ENCODE measurements around the gene WDR37.
"Not testable (repeated sequence)": the region's sequence is repeated elsewhere in the genome, so short reads cannot be mapped to it uniquely, and the experiment has no call there.

Gene WDR37

GRCh38 chr10:1101946-1102345 lies 45.8 kb downstream of the WDR37 start:
- in situ Hi-C loops (cut with MboI; ENCODE audit: low sequenced_read_pairs), result no loop called here

GRCh38 chr10:1102416-1102815 lies 46.2 kb downstream of the WDR37 start:
- in situ Hi-C loops (cut with MboI; ENCODE audit: low sequenced_read_pairs), result no loop called here

- in situ Hi-C loops (cut with MboI; ENCODE audit: low sequenced_read_pairs), result no loop called here
Observed at GRCh38 chr10:1102831-1103230, 46.6 kb downstream of the WDR37 start.

GRCh38 chr10:1103551-1103950 lies 47.4 kb downstream of the WDR37 start:
- in situ Hi-C loops (cut with MboI; ENCODE audit: low sequenced_read_pairs), result no loop called here

GRCh38 chr10:1104971-1105370 lies 48.8 kb downstream of the WDR37 start:
- in situ Hi-C loops (cut with MboI; ENCODE audit: low sequenced_read_pairs), result no loop called here

GRCh38 chr10:1107004-1107403 lies 50.8 kb downstream of the WDR37 start:
- in situ Hi-C loops (cut with MboI; ENCODE audit: low sequenced_read_pairs), result no loop called here

- in situ Hi-C loops (cut with MboI; ENCODE audit: low sequenced_read_pairs), result no loop called here
Observed at GRCh38 chr10:1107679-1108078, 51.5 kb downstream of the WDR37 start.

- in situ Hi-C loops (cut with MboI; ENCODE audit: low sequenced_read_pairs), result no loop called here
Observed at GRCh38 chr10:1109795-1110673, 53.8 kb downstream of the WDR37 start.

GRCh38 chr10:1110674-1111119 lies 54.5 kb downstream of the WDR37 start:
- in situ Hi-C loops (cut with MboI; ENCODE audit: low sequenced_read_pairs), result no loop called here

- in situ Hi-C loops (cut with MboI; ENCODE audit: low sequenced_read_pairs), result no loop called here
Observed at GRCh38 chr10:1114315-1114714, 58.1 kb downstream of the WDR37 start.

- in situ Hi-C loops (cut with MboI; ENCODE audit: low sequenced_read_pairs), result no loop called here
Observed at GRCh38 chr10:1114719-1115606, 58.8 kb downstream of the WDR37 start.

GRCh38 chr10:1115607-1115955 lies 59.4 kb downstream of the WDR37 start:
- in situ Hi-C loops (cut with MboI; ENCODE audit: low sequenced_read_pairs), result no loop called here

- in situ Hi-C loops (cut with MboI; ENCODE audit: low sequenced_read_pairs), result no loop called here
Observed at GRCh38 chr10:1116051-1116450, 59.9 kb downstream of the WDR37 start.

GRCh38 chr10:1116696-1117280 lies 60.6 kb downstream of the WDR37 start:
- in situ Hi-C loops (cut with MboI; ENCODE audit: low sequenced_read_pairs), result no loop called here

GRCh38 chr10:1117651-1118050 lies 61.5 kb downstream of the WDR37 start:
- in situ Hi-C loops (cut with MboI; ENCODE audit: low sequenced_read_pairs), result no loop called here

- in situ Hi-C loops (cut with MboI; ENCODE audit: low sequenced_read_pairs), result not testable (repeated sequence)
Observed at GRCh38 chr10:1118318-1118717, 62.1 kb downstream of the WDR37 start.

- in situ Hi-C loops (cut with MboI; ENCODE audit: low sequenced_read_pairs), result no loop called here
Observed at GRCh38 chr10:1119027-1119426, 62.8 kb downstream of the WDR37 start.

GRCh38 chr10:1119501-1119900 lies 63.3 kb downstream of the WDR37 start:
- in situ Hi-C loops (cut with MboI; ENCODE audit: low sequenced_read_pairs), result no loop called here

GRCh38 chr10:1120306-1120705 lies 64.1 kb downstream of the WDR37 start:
- in situ Hi-C loops (cut with MboI; ENCODE audit: low sequenced_read_pairs), result no loop called here

- in situ Hi-C loops (cut with MboI; ENCODE audit: low sequenced_read_pairs), result no loop called here
Observed at GRCh38 chr10:1120801-1121211, 64.6 kb downstream of the WDR37 start.

- in situ Hi-C loops (cut with MboI; ENCODE audit: low sequenced_read_pairs), result no loop called here
Observed at GRCh38 chr10:1121271-1121970, 65.2 kb downstream of the WDR37 start.
